COLO829 (cell line): ENCODE measurements around the gene MYOM1.
"Not testable (repeated sequence)": the region's sequence is repeated elsewhere in the genome, so short reads cannot be mapped to it uniquely, and the experiment has no call there.

Experiments used
- DNase-seq: peaks from one replicate; pipeline ENCODE4 v3.0.0; 2012; ENCODE audit warnings: low spot score

Gene MYOM1

GRCh38 chr18:3027370-3027891 is 192.3 kb downstream of the MYOM1 start:
- no peak for DNase-seq

GRCh38 chr18:3025544-3025943 is 194.2 kb downstream of the MYOM1 start:
- DNase-seq = no peak

DNA sequence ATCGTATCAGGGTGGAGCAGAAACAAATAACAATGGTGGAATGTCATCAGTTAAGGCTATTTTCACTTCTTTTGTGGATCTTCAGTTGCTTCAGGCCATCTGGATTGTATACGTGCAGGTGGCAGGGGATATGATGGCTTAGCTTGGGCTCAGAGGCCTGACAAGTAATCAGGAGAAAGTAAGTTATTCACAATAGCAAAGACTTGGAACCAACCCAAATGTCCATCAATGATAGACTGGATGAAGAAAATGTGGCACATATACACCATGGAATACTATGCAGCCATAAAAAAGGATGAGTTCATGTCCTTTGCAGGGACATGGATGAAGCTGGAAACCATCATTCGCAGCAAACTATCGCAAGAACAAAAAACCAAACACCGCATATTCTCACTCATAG is 196.2 kb downstream of the MYOM1 start:
- DNase-seq = not testable (repeated sequence)
